Measurements from ENCODE around the gene PDZD4.

PDZD4 gene

DNA sequence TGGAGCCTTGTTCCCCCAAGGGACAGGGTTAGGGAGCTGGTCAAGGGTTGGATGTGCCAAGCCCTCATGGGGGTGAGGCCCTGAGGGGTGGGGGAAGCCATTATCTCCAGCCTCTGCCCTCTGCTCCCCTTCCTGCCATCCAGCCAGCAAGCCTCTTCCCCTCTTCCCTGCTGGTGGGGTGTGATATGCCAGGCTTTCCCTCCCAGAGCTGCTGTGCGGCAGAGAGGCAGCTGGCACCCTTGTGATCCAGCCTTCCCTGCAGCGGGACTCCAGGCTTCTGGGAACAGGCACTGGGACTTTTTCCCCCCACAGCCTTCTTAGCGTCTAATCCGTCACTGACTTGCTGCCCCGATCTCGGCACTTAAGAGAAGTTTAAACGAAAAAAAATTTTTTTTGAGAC, 29.6 kb downstream of the PDZD4 start:
- TF ChIP-seq TAF1 (IDR thresholded peaks at IDR 0.05; ENCODE audit: borderline replicate concordance, insufficient read depth, low read length) (no peak), FOXP2 (optimal IDR thresholded peaks at IDR 0.05; ENCODE audit: borderline replicate concordance, extremely low read depth, extremely low read length, insufficient read depth) (no peak), POLR2AphosphoS5 (IDR thresholded peaks at IDR 0.05; ENCODE audit: low read depth, low read length) (no peak)
- TF ChIP-seq, protein P1, sequence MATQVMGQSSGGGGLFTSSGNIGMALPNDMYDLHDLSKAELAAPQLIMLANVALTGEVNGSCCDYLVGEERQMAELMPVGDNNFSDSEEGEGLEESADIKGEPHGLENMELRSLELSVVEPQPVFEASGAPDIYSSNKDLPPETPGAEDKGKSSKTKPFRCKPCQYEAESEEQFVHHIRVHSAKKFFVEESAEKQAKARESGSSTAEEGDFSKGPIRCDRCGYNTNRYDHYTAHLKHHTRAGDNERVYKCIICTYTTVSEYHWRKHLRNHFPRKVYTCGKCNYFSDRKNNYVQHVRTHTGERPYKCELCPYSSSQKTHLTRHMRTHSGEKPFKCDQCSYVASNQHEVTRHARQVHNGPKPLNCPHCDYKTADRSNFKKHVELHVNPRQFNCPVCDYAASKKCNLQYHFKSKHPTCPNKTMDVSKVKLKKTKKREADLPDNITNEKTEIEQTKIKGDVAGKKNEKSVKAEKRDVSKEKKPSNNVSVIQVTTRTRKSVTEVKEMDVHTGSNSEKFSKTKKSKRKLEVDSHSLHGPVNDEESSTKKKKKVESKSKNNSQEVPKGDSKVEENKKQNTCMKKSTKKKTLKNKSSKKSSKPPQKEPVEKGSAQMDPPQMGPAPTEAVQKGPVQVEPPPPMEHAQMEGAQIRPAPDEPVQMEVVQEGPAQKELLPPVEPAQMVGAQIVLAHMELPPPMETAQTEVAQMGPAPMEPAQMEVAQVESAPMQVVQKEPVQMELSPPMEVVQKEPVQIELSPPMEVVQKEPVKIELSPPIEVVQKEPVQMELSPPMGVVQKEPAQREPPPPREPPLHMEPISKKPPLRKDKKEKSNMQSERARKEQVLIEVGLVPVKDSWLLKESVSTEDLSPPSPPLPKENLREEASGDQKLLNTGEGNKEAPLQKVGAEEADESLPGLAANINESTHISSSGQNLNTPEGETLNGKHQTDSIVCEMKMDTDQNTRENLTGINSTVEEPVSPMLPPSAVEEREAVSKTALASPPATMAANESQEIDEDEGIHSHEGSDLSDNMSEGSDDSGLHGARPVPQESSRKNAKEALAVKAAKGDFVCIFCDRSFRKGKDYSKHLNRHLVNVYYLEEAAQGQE (IDR thresholded peaks at IDR 0.05; ENCODE audit: insufficient read depth in 1 of 2, low read depth in 2 of 2, low read length in 2 of 2), result no peak

DNA sequence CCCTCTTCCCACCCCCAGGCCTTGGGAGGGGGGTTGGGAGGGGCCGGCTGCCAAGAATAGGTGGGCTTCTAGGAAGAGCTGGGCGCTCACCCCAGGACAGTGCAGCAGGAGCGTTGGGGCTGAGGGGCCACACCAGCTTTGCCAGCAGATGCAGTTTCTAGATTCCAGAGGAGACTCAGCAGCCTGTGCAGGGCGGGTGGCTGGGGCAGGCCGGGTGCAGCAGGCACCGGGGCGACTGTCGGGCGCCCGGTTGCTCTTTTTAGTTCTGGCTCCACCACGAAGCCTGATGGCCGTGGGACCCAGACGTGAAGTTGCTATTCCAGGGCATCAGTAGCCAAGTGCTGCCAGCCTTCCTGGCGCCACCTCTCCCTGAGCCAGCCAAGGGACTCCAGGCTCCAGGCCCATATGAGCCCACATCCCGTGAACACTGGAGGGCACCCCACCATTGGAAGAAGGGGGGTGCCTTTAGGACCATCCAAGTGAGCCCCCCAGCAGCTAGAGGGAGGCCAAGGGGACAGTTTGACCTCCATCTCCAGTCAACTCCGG, 30.1 kb downstream of the PDZD4 start:
- TF ChIP-seq TAF1 (IDR thresholded peaks at IDR 0.05; ENCODE audit: borderline replicate concordance, insufficient read depth, low read length), result no peak

DNA sequence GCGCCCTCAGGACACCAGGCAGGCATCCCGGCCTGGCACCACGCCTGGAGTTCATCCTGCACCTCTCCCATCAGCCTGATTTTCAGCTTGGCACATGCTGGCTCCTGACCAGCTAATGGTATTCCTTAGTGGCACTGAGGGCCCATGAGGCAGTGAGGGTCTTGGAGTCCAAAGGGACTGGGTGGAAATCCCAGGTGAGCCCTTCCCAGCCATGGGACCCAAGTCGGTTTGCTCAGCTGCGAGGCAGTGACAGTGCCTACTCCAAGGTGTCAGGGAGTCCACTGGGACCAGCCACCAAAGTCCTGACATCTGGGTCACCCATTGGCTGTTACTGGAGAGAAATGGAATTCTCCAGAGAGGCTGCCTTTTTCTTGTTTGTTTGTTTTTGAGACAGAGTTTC, 31.0 kb downstream of the PDZD4 start:
- TF ChIP-seq, protein P1 (IDR thresholded peaks at IDR 0.05; ENCODE audit: insufficient read depth in 1 of 2, low read depth in 2 of 2, low read length in 2 of 2), result no peak
- TF ChIP-seq POLR2AphosphoS5 (IDR thresholded peaks at IDR 0.05; ENCODE audit: low read depth, low read length), result peak; percentile 27; the same call in 1 of the 2 replicates

DNA sequence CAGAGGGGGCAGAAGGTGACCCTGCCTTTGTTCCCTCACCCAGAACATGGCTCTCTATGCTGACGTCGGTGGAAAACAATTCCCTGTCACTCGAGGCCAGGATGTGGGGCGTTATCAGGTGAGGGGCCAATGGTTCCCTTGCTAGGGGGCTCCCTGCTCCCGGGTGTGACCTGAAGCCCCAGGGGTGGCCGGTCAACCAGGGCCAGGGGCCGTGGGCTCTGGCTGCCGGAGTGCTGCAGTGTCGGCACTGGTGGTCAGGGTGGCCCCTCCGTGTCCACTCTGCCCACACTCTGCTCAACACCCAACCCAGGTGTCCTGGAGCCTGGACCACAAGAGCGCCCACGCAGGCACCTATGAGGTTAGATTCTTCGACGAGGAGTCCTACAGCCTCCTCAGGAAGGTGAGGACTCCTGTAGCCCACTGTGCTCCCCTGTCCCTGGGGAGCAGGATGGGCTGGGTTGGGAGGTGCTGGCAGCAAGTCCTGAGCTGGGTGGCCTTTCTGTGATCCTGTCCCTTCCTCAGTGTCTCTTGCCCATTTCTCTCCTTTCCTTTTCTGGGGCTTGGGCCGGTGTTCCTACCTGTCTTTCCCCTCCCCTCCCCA, 32.8 kb downstream of the PDZD4 start:
- TF ChIP-seq POLR2AphosphoS5 (IDR thresholded peaks at IDR 0.05; ENCODE audit: low read depth, low read length) (no peak), FOXP2 (optimal IDR thresholded peaks at IDR 0.05; ENCODE audit: borderline replicate concordance, extremely low read depth, extremely low read length, insufficient read depth) (no peak), SIN3A (IDR thresholded peaks at IDR 0.05; ENCODE audit: borderline replicate concordance, insufficient read depth, low read length) (no peak), TAF1 (IDR thresholded peaks at IDR 0.05; ENCODE audit: borderline replicate concordance, insufficient read depth, low read length) (no peak)
- TF ChIP-seq, protein P1 (IDR thresholded peaks at IDR 0.05; ENCODE audit: insufficient read depth in 1 of 2, low read depth in 2 of 2, low read length in 2 of 2), result no peak

DNA sequence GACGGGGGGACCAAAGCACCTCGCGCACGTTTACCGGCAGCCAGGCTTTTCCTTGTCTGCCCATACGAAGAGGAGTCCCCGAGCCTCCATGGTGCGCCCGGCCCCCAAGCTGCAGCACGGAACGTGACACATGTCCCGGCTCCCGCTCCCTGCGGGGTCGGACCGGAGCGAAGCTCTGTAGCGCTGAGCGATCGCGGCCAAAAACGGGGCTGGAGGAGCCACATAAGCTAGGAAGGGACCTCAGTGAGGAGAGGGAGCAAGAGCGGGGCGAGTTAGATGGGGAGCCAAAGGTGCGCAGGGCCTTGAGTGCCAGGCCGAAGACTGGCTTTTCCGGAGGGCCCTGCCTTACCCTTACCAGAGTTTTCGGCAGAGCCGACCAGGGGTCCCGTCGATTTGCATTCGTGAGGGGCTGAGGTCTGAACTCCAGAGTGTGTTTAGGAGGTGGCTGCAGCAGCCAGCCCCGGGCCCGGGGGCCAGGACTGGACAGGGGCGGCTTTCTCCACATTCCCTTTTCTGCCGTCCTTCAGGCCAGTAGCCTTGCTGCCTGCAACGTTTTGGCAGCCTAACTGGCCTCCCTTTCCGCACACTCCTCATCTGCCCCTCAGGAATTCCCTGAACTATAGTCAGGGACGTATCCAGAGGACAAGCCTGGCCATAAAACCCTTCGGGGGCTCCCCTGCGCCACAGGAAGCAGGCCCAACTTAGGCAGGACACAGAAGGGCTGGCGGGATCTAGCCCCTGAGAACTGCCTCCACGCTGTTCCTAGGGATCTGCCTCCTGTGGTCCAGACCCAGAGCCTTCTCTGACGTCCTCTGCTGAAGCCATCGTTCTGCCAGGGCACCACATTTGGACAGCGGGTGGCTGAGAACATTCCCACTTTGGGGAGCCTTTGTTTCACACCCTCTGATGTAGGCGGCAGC, 35.2 kb downstream of the PDZD4 start:
- no peak for TF ChIP-seq POLR2AphosphoS5 (IDR thresholded peaks at IDR 0.05; ENCODE audit: low read depth, low read length)
- TF ChIP-seq, protein P1 (IDR thresholded peaks at IDR 0.05; ENCODE audit: insufficient read depth in 1 of 2, low read depth in 2 of 2, low read length in 2 of 2), result no peak
- no peak for TF ChIP-seq FOXP2 (optimal IDR thresholded peaks at IDR 0.05; ENCODE audit: borderline replicate concordance, extremely low read depth, extremely low read length, insufficient read depth)
- TF ChIP-seq TAF1 (IDR thresholded peaks at IDR 0.05; ENCODE audit: borderline replicate concordance, insufficient read depth, low read length), result no peak
- no peak for TF ChIP-seq SIN3A (IDR thresholded peaks at IDR 0.05; ENCODE audit: borderline replicate concordance, insufficient read depth, low read length)
